Kidney (tissue), 14 donors: ENCODE results near the gene DDX46. TPM values are rescaled to one million over a fixed set of nuclear protein-coding genes. Genes with fewer than 3 reads are reported as not detected.
"Not testable (repeated sequence)": the region's sequence is repeated elsewhere in the genome, so short reads cannot be mapped to it uniquely, and the experiment has no call there.

ENCODE experiments used
- DNase-seq, 5 donors: peaks; one replicate each; pipeline ENCODE4 v3.0.0-alpha.2; 2013 to 2020
- FAIRE-seq: peaks from 2 replicates; lab custom pipeline; 2012; peaks lifted over from hg19 to GRCh38; lab: Jason Lieb, UNC
- H3K27ac ChIP-seq, 2 donors: one replicate each; pipeline ENCODE4 v1.7.0; 2013; ENCODE audit warnings: low read depth in 2 of 2, low read length in 2 of 2, inconsistent platforms in 1 of 2
- H3K27me3 ChIP-seq: one replicate; pipeline ENCODE4 v1.7.1; 2013; ENCODE audit warnings: low read length, inconsistent platforms; ENCODE audit not compliant: control insufficient read depth, insufficient read depth
- H3K36me3 ChIP-seq, 3 donors: one replicate each; pipeline versions ENCODE4 v1.7.0 to v1.7.1; 2013; ENCODE audit warnings: low read length in 3 of 3, control low read depth in 1 of 3, inconsistent platforms in 1 of 3; ENCODE audit not compliant: insufficient read depth in 3 of 3, control insufficient read depth in 2 of 3
- H3K4me1 ChIP-seq, 3 donors: one replicate each; pipeline versions ENCODE4 v1.7.0 to v1.7.1; 2013; ENCODE audit warnings: low read length in 3 of 3, inconsistent platforms in 1 of 3, low read depth in 1 of 3; ENCODE audit not compliant: control insufficient read depth in 2 of 3, insufficient read depth in 2 of 3
- H3K4me3 ChIP-seq, 3 donors: one replicate each; pipeline versions ENCODE4 v1.7.0 to v1.8.1; 2013; ENCODE audit warnings: low read length in 3 of 3, control low read depth in 1 of 3, inconsistent platforms in 1 of 3
- H3K9ac ChIP-seq, 3 donors: one replicate each; pipeline versions ENCODE4 v1.7.0 to v1.7.1; 2013; ENCODE audit warnings: low read length in 3 of 3, control low read depth in 1 of 3, inconsistent platforms in 1 of 3
- H3K9me3 ChIP-seq, 3 donors: one replicate each; pipeline versions ENCODE4 v1.7.0 to v1.7.1; 2013; ENCODE audit warnings: low read length in 3 of 3, control low read depth in 1 of 3, inconsistent platforms in 1 of 3; ENCODE audit not compliant: control insufficient read depth in 2 of 3, insufficient read depth in 1 of 3
- intact Hi-C: fragments of 100-400 bp; cut with DNase I; formaldehyde crosslinking; loops from one replicate; pipeline ENCODE4 v1.11.1; 2022
- polyA plus RNA-seq: library from polyadenylated mRNA; stranded (reverse); fragments of 350-450 nt; fragmentation: Illumina TruSeq; extraction: RNeasy Lipid Tissue Mini Kit (QIAGEN cat#74804); gene quantifications from one replicate; pipeline ENCODE4 v1.2.3, GENCODE V29; 2014; ENCODE audit warnings: low read depth, low replicate concordance; ENCODE audit not compliant: insufficient read depth
- total RNA-seq: library from RNA; stranded (reverse); fragmentation: NEBNext Ultra II Directional; extraction: Animal tissue kit (Norgen Biotek cat#: 25700); gene quantifications from one replicate; pipeline ENCODE4 v1.2.1, GENCODE V29; 2021
- TF ChIP-seq, protein P1 (sequence below): IDR thresholded peaks from 3 replicates; pipeline ENCODE4 v1.5.1; 2012; ENCODE audit warnings: mild to moderate bottlenecking, moderate library complexity, borderline replicate concordance; ENCODE audit not compliant: insufficient read depth; ENCODE audit errors: extremely low read depth
- donor health status: control.
- donor health status: control.
- donor health status: control.
- donor health status: control.
- donor health status: control.
- donor health status: DM: yes; HTN: yes; CAD: no.
- donor health status: Normal renal cell carcinoma (clear cell type).

DDX46 gene
- total and polyA plus RNA-seq, 2 donors from 2014 or later = 11.3 to 39.7 TPM

DNA sequence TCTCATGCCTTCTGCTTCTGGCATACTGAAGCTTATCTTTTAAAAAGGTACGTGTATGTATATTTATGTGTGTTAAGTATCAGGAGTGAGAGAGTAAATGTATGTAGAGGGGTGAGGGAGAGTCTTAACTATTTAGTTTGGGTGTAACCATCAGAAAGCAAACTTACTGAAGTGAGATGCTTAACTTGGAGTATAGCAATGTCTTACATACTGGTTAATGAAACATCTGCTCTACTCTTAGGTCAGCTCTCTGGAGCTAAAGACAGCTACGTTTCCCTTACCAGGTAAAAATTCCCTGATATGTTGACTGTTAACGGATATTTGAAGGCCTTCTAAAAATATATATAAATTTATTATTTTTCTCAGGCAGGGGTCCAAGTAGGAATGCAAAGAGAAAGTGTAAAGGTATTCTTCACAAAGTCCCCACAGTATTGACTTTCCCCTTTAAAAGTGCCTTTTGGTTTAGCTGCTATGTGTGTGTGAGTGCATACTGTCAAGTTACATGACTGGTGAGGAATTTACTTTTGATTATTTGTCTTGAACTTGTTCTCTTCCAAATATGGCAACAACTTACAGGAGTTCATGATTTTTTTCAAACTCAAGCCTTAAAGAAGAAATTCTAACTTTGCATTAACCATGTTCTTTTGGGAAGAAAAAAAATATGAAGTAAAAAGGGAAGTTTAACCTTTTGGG, 74.9 kb downstream of the DDX46 start:
- no peak overlapping the region for H3K4me3 ChIP-seq
- H3K4me1 ChIP-seq = peaks cover 0 to 3% (median 0%) of the 10 kb centered on the region in 3 donors
- no peaks in the 10 kb centered on the region for H3K9me3 ChIP-seq
- TF ChIP-seq, protein P1, sequence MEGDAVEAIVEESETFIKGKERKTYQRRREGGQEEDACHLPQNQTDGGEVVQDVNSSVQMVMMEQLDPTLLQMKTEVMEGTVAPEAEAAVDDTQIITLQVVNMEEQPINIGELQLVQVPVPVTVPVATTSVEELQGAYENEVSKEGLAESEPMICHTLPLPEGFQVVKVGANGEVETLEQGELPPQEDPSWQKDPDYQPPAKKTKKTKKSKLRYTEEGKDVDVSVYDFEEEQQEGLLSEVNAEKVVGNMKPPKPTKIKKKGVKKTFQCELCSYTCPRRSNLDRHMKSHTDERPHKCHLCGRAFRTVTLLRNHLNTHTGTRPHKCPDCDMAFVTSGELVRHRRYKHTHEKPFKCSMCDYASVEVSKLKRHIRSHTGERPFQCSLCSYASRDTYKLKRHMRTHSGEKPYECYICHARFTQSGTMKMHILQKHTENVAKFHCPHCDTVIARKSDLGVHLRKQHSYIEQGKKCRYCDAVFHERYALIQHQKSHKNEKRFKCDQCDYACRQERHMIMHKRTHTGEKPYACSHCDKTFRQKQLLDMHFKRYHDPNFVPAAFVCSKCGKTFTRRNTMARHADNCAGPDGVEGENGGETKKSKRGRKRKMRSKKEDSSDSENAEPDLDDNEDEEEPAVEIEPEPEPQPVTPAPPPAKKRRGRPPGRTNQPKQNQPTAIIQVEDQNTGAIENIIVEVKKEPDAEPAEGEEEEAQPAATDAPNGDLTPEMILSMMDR = no peak
- H3K27ac ChIP-seq = no peak overlapping the region
- peaks cover 0 to 4% (median 2%) of the 10 kb centered on the region in 3 donors for H3K36me3 ChIP-seq
- H3K27me3 ChIP-seq = no peaks in the 10 kb centered on the region
- no peak overlapping the region for H3K9ac ChIP-seq
- FAIRE-seq = no peak
- DNase-seq = no peak
- intact Hi-C loops = no loop called here

DNA sequence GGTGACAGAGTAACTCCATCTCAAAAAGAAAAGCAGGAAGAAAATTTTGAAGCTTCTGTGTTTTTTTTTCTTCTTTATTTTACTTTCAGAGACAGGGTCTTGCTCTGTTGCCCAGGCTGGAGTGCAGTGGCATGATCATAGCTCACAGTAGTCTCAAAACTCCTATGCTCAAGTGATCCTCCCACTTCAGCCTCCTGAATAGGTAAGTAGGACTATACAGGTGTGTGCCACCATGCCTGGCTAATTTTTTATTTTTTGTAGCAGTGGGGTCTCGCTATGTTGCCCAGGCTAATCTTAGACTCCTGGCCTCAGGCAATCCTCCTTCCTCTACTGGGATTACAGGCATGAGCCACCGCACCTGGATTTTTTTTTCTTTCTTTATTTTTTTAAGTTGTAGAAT, 77.0 kb downstream of the DDX46 start:
- Histone ChIP-seq H3K9ac (no peak overlapping the region), H3K4me3 (no peak overlapping the region), H3K4me1 (peaks cover 0 to 3% (median 0%) of the 10 kb centered on the region in 3 donors), H3K9me3 (no peaks in the 10 kb centered on the region), H3K36me3 (peaks cover 0 to 5% (median 0%) of the 10 kb centered on the region in 3 donors), H3K27me3 (no peaks in the 10 kb centered on the region), H3K27ac (no peak overlapping the region)
- intact Hi-C loops = no loop called here
- TF ChIP-seq, protein P1 = no peak
- DNase-seq = no peak
- no peak for FAIRE-seq

DNA sequence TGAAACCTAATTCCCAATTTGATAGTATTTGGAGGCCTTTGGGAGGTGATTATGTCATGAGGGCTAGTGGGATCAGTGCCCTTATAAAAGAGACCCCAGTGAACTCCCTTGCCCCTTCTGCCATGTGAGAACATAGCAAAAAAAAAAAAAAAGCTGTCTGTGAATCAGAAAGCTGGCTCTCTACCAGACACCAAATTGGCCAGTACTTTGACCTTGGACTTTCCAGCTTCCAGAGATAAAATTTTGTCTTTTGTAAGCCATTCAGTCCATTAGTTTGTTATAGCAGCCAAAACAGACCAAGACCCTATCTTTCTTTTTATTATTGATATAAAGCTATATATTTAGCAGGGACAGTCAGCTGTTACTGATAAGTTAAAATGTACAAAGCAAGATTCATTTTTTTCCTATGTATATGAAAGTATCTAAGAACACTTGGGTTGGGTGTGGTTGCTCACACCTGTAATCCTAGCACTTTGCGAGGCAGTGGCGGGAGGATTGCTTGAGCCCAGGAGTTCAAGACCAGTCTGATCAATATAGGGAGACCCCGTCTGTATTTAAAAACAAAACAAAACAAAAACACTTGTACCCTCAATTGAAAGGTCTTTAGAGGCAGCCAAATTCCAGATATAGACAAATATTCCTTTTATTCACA, 79.1 kb downstream of the DDX46 start:
- peaks cover 0 to 5% (median 0%) of the 10 kb centered on the region in 3 donors for H3K36me3 ChIP-seq
- peaks cover 0 to 3% (median 0%) of the 10 kb centered on the region in 3 donors for H3K4me1 ChIP-seq
- DNase-seq (no peak), FAIRE-seq (no peak)
- TF ChIP-seq, protein P1 = no peak
- no peaks in the 10 kb centered on the region for H3K9me3 ChIP-seq
- intact Hi-C loops = no loop called here
- H3K9ac ChIP-seq = no peak overlapping the region
- no peaks in the 10 kb centered on the region for H3K27me3 ChIP-seq
- peak overlapping the region in 1 of 2 donors; percentile 56 for H3K27ac ChIP-seq
- no peak overlapping the region for H3K4me3 ChIP-seq

DNA sequence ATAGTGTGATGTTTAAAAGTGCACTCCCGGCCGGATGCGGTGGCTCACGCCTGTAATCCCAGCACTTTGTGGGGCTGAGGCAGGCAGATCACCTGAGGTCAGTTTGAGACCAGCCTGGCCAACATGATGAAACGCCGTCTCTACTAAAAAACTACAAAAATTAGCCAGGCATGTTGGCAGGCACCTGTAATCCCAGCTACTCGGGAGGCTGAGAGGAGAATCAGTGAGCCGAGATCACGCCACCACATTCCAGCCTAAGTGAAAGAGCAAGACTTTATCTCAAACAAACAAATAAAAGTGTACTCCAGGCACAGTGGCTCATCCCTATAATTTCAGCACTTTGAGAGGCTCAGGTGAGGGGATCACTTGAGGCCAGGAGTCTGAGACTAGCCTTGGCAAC, 79.8 kb downstream of the DDX46 start:
- H3K27me3 ChIP-seq, H3K27ac ChIP-seq, intact Hi-C loops, H3K9ac ChIP-seq, FAIRE-seq, H3K4me3 ChIP-seq, H3K9me3 ChIP-seq, H3K4me1 ChIP-seq, H3K36me3 ChIP-seq, DNase-seq: not testable (repeated sequence)
